B cell (primary cell): ENCODE data around the gene RAC3. TPM values are rescaled to one million over a fixed set of nuclear protein-coding genes. Genes with fewer than 3 reads are reported as not detected.

Experiments used
- ATAC-seq: fragments of 200-7000 bp; cut with Tn5 transposase; one replicate; pipeline ENCODE4 v1.10.0; 2021; ENCODE audit warnings: low read depth, mild to moderate bottlenecking, moderate number of reproducible peaks, moderate library complexity
- CTCF ChIA-PET: fragments of 350-600 bp; sonication (Branson Sonifier 250); formaldehyde crosslinking; loops from one replicate; lab custom pipeline; 2021; ENCODE audit warnings: antibody characterized with exemption, inconsistent platforms; lab: Charles Lee
- POLR2A ChIA-PET: fragments of 350-600 bp; sonication (Branson Sonifier 250); formaldehyde crosslinking; loops from one replicate; lab custom pipeline; 2021; ENCODE audit warnings: antibody characterized with exemption; lab: Charles Lee
- DNase-seq: peaks from one replicate; pipeline ENCODE4 v3.0.0; 2013
- H2AFZ ChIP-seq: 2 replicates; pipeline ENCODE4 v1.6.1; 2012; ENCODE audit warnings: mild to moderate bottlenecking, low read depth, low read length; ENCODE audit not compliant: insufficient read depth, poor library complexity, severe bottlenecking
- H3K27ac ChIP-seq, 2 donors: 1 replicate in 1 of 2; 2 replicates in 1 of 2; pipeline ENCODE4 v1.5.1; 2012 to 2013; ENCODE audit warnings: low read length in 2 of 2, mild to moderate bottlenecking in 2 of 2, moderate library complexity in 1 of 2
- H3K27me3 ChIP-seq, 4 experiments: fragments of 200-600 bp in 1 of 4; sonication (generic) in 1 of 4; replicated peaks in 1 of 4; 1 replicate in 2 of 4; 2 replicates in 2 of 4; pipeline versions ENCODE4 v1.6.1 to v1.7.0; 2013 to 2016; ENCODE audit warnings: low read length in 3 of 4, mild to moderate bottlenecking in 2 of 4, mixed read lengths in 1 of 4, moderate library complexity in 1 of 4; ENCODE audit not compliant: insufficient read depth in 4 of 4, control insufficient read depth in 3 of 4; ENCODE audit errors: control extremely low read depth in 1 of 4
- H3K36me3 ChIP-seq, 2 experiments: replicated peaks in 1 of 2; 1 replicate in 1 of 2; 2 replicates in 1 of 2; pipeline versions ENCODE4 v1.6.1 to v1.7.1; 2013; ENCODE audit warnings: low read length in 1 of 2; ENCODE audit not compliant: insufficient read depth in 2 of 2, control insufficient read depth in 1 of 2; ENCODE audit errors: control extremely low read depth in 1 of 2, extremely low read depth in 1 of 2
- H3K4me1 ChIP-seq, 2 donors: fragments of 200-600 bp in 1 of 2; sonication (generic) in 1 of 2; 1 replicate in 1 of 2; 2 replicates in 1 of 2; pipeline versions ENCODE4 v1.5.1 to v1.6.1; 2013 to 2017; ENCODE audit warnings: low read length in 2 of 2; ENCODE audit not compliant: control insufficient read depth in 2 of 2, insufficient read depth in 2 of 2
- H3K4me2 ChIP-seq: replicated peaks from 2 replicates; pipeline ENCODE3; 2012; ENCODE audit warnings: mild to moderate bottlenecking, low read depth, low read length; ENCODE audit not compliant: poor library complexity, severe bottlenecking
- H3K4me3 ChIP-seq, 5 experiments: fragments of 200-600 bp in 1 of 5; sonication (generic) in 1 of 5; 1 replicate in 3 of 5; 2 replicates in 2 of 5; pipeline versions ENCODE4 v1.5.1 to v1.7.0; 2011 to 2016; ENCODE audit warnings: low read length in 4 of 5, mild to moderate bottlenecking in 4 of 5, low read depth in 2 of 5, control low read depth in 1 of 5, moderate library complexity in 1 of 5; ENCODE audit not compliant: insufficient read depth in 1 of 5; ENCODE audit errors: control extremely low read depth in 1 of 5, extremely low read depth in 1 of 5
- H3K79me2 ChIP-seq: fragments of 200-600 bp; sonication (generic); one replicate; pipeline ENCODE4 v1.6.0; 2016; ENCODE audit warnings: low read length; ENCODE audit not compliant: control insufficient read depth, insufficient read depth
- H3K9ac ChIP-seq: fragments of 200-600 bp; sonication (generic); 2 replicates; pipeline ENCODE4 v1.6.1; 2017; ENCODE audit warnings: mild to moderate bottlenecking, low read length, moderate library complexity
- H3K9me3 ChIP-seq, 3 donors: one replicate each; pipeline versions ENCODE4 v1.6.1 to v1.7.1; 2013; ENCODE audit warnings: low read length in 2 of 3; ENCODE audit not compliant: control insufficient read depth in 2 of 3, insufficient read depth in 1 of 3; ENCODE audit errors: control extremely low read depth in 1 of 3
- H4K20me1 ChIP-seq: 2 replicates; pipeline ENCODE4 v1.6.0; 2012; ENCODE audit warnings: mild to moderate bottlenecking, low read length; ENCODE audit not compliant: insufficient read depth, control insufficient read depth, poor library complexity, severe bottlenecking
- H3K27ac Mint-ChIP-seq: one replicate; pipeline ENCODE4 v1.8.0; 2021; ENCODE audit warnings: mixed read lengths
- H3K27me3 Mint-ChIP-seq: one replicate; pipeline ENCODE4 v1.8.0; 2021; ENCODE audit warnings: mixed read lengths
- H3K4me1 Mint-ChIP-seq: one replicate; pipeline ENCODE4 v1.8.0; 2021; ENCODE audit warnings: mixed read lengths
- H3K4me3 Mint-ChIP-seq: one replicate; pipeline ENCODE4 v1.8.0; 2021; ENCODE audit warnings: mixed read lengths
- H3K9me3 Mint-ChIP-seq: one replicate; pipeline ENCODE4 v1.8.0; 2022; ENCODE audit warnings: mixed read lengths; ENCODE audit not compliant: insufficient read depth
- EZH2 ChIP-seq: IDR thresholded peaks from 2 replicates; pipeline ENCODE4 v1.6.1; 2012; ENCODE audit warnings: borderline replicate concordance, low read depth, mild to moderate bottlenecking, moderate library complexity, low read length; ENCODE audit not compliant: insufficient read depth, poor library complexity, severe bottlenecking
- WGBS: methylation state at CpG from one replicate; pipeline ENCODE4 v1.1.5; 2013; ENCODE audit warnings: missing lambda C conversion rate; ENCODE audit not compliant: insufficient coverage; 5-methylcytosine and 5-hydroxymethylcytosine counted together
- intact Hi-C: fragments of 100-400 bp; cut with micrococcal nuclease; formaldehyde crosslinking; loops from one replicate; pipeline ENCODE4 v1.10.0; 2022
- polyA plus RNA-seq: library from polyadenylated mRNA; depleted of rRNA; stranded (reverse); fragments of >200 nt; gene quantifications from 2 replicates; pipeline ENCODE4 v1.2.3, GENCODE V29; 2012
- total RNA-seq, 2 donors: library from RNA; stranded (reverse); fragments of 120-200 nt in 1 of 2; gene quantifications; 1 replicate in 1 of 2; 2 replicates in 1 of 2; pipeline versions ENCODE4 v1.2.3 to v1.2.4, GENCODE V29; 2013 to 2022
- TF ChIP-seq, protein P1 (sequence below): fragments of 200-600 bp; IDR thresholded peaks from one replicate; pipeline ENCODE4 v1.8.0; 2022; ENCODE audit warnings: antibody characterized with exemption, mild to moderate bottlenecking

Gene RAC3
- total and polyA plus RNA-seq, 2 donors (not counting 1 experiment from before 2014, with no cell fraction given), result 0.62 to 2.0 TPM

DNA sequence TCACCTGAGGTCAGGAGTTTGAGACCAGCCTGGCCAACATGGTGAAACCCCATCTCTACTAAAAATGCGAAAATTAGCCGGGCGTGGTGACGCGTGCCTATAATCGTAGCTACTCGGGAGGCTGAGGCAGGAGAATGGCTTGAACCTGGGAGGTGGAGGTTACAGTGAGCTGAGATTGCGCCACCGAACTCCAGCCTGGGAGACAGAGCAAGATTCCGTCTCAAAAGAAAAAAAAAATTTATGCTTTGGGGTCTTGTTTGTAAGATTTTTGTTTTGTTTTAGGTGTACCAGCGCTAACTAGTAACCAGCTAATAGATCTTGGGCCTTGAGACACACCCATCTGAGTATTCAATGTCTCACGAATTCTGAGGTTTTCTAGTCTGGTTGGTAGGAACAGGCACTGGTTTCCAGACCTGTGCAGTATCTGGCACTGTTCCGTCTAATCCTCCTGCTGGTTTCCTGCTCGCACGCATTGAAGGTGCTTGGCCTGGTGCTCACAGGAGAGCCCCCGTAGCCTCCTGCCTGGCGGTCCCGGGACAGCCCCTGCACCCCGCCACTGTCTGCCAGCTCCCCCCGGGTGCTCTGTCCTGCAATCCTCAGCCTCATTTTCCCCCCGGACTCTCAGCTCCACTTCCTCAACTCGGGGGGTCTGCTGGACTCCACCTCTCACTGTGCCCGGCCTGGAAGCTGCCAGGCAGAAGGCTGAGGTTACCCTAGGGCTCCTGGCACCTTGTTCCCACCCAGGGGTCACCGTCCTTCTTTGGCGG, 44.7 kb downstream of the RAC3 start:
- TF ChIP-seq, protein P1, sequence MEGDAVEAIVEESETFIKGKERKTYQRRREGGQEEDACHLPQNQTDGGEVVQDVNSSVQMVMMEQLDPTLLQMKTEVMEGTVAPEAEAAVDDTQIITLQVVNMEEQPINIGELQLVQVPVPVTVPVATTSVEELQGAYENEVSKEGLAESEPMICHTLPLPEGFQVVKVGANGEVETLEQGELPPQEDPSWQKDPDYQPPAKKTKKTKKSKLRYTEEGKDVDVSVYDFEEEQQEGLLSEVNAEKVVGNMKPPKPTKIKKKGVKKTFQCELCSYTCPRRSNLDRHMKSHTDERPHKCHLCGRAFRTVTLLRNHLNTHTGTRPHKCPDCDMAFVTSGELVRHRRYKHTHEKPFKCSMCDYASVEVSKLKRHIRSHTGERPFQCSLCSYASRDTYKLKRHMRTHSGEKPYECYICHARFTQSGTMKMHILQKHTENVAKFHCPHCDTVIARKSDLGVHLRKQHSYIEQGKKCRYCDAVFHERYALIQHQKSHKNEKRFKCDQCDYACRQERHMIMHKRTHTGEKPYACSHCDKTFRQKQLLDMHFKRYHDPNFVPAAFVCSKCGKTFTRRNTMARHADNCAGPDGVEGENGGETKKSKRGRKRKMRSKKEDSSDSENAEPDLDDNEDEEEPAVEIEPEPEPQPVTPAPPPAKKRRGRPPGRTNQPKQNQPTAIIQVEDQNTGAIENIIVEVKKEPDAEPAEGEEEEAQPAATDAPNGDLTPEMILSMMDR, result no peak
- no peak for TF ChIP-seq EZH2
- H3K27ac Mint-ChIP-seq, result no peak overlapping the region
- Histone ChIP-seq H3K9ac (no peak overlapping the region), H3K9me3 (no peaks in the 10 kb centered on the region), H3K27me3 (no peaks in the 10 kb centered on the region), H3K4me3 (no peak overlapping the region), H2AFZ (no peak overlapping the region), H3K4me2 (no peak overlapping the region), H4K20me1 (no peaks in the 10 kb centered on the region), H3K27ac (no peak overlapping the region), H3K4me1 (no peaks in the 10 kb centered on the region), H3K36me3 (peaks cover 0 to 12% of the 10 kb centered on the region in 2 experiments), H3K79me2 (no peaks in the 10 kb centered on the region)
- H3K9me3 Mint-ChIP-seq, result no peaks in the 10 kb centered on the region
- no peaks in the 10 kb centered on the region for H3K27me3 Mint-ChIP-seq
- no peaks in the 10 kb centered on the region for H3K4me1 Mint-ChIP-seq
- POLR2A ChIA-PET, result no interaction called here
- WGBS, result 76% methylated on average over 24 of the region's 25 CpGs
- H3K4me3 Mint-ChIP-seq, result no peak overlapping the region
- intact Hi-C loops, result no loop called here
- DNase-seq (no peak), ATAC-seq (no peak)
- CTCF ChIA-PET, result interaction anchor here (0.6 kb wide), 1 partner anchor 140 kb away, joined by 3 read pairs; no protein-coding TSS in a partner anchor

DNA sequence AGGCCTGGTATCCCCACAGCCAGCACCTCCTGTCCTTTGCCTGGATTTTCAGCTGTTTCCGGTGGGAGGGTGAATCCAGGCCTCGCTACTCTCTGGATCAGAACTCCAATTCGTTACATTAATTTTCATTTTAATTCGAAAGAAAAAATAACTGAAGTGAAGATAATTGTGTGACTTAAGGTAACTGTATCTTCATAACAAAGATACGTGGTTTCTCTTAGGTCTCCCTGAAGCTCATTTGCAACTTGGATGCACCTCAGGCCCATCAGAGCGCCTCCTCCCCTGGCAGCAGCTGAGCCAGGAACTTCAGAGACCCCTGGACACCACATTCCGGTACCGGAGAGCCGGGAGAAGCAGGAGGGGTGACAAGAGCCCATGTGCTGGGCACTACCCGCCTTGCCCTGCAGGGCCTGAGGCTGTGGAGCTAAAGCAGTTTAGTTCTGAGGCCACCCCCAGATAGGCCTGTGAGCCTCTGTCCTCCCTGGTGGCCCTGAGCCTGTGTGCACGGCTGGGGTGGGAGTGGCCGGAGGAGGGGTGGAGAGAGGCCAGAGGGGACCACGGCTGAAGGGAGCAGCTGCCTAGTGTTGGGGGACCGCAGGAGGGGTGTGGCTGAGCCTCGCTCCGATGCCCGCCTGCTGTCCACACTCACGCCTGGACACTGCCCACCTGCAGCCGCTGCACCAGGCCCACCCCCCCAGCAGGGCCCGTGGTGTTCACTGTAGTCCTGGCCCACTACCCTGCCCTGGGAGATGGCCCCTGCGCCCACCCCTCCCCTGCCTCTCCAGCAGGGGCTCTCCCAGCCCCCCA, 45.5 kb downstream of the RAC3 start:
- 93% methylated on average over 17 of the region's 21 CpGs for WGBS
- ChIA-PET POLR2A (no interaction called here), CTCF (no interaction called here)
- Histone ChIP-seq H3K4me2 (no peak overlapping the region), H3K79me2 (no peaks in the 10 kb centered on the region), H4K20me1 (no peaks in the 10 kb centered on the region), H3K9me3 (no peaks in the 10 kb centered on the region), H3K27ac (no peak overlapping the region), H3K27me3 (no peaks in the 10 kb centered on the region), H3K4me1 (no peaks in the 10 kb centered on the region), H3K9ac (no peak overlapping the region), H3K4me3 (no peak overlapping the region), H2AFZ (no peak overlapping the region), H3K36me3 (peaks cover 0 to 15% of the 10 kb centered on the region in 2 experiments)
- DNase-seq, result no peak
- Mint-ChIP-seq H3K4me3 (no peak overlapping the region), H3K9me3 (no peaks in the 10 kb centered on the region), H3K27ac (no peak overlapping the region), H3K4me1 (no peaks in the 10 kb centered on the region), H3K27me3 (no peaks in the 10 kb centered on the region)
- intact Hi-C loops, result no loop called here
- TF ChIP-seq, protein P1, result no peak
- no peak for TF ChIP-seq EZH2
- ATAC-seq, result no peak
